ENCODE results near the gene DMTF1. TPM values are rescaled to one million over a fixed set of nuclear protein-coding genes. Genes with fewer than 3 reads are reported as not detected.

DMTF1 gene
- total RNA-seq, 1 donor from 2014 or later = 40.8 TPM

DNA sequence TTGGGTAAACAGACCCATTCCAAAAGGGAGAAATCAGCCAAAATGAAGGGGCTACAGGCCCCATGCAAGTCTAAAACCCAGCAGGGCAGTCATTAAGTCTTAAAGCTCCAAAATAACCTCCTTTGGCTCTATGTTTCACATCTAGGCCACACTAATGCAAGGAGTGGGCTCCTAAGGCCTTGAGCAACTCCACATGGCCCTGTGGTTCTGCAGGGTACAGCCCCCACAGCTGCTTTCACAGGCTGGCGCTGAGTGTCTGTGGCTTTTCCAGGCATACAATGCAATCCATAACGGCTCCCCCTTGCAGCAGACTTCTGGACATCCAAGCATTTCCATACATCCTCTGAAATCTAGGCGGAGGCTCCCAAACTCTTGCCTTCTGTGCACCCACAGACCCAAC is 58.3 kb downstream of the DMTF1 start:
- no peak overlapping the region for H3K4me3 ChIP-seq (ENCODE audit: low read depth, low read length)
- H3K36me3 ChIP-seq (ENCODE audit: control insufficient read depth, insufficient read depth, low read length) = peaks cover 1% of the 10 kb centered on the region
- TF ChIP-seq CTCF (IDR thresholded peaks at IDR 0.05; ENCODE audit: insufficient read depth, low read length, severe bottlenecking) = no peak
- FAIRE-seq (no peak), DNase-seq (ENCODE audit: low read depth) (no peak)
- no peaks in the 10 kb centered on the region for H3K27me3 ChIP-seq (ENCODE audit: control insufficient read depth, insufficient read depth, low read length)

DNA sequence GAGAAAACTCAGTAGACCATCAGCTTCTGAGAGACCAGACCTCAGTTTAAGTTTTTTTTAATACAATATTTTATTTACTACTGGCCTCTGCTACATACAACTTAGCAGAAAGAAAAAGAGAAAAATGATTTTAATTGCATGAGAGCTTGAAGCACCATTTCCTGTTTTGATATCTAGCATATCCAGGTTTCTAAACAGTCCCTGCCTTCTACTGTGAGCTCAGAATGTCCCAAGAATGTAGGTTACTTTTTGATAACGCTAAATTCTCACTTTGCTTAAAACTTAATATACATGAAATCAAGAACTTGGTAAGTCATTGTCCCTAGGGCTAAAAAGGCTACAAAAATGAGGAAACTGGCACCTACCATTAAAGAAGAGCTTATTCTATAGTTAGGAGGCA is 60.2 kb downstream of the DMTF1 start:
- no peaks in the 10 kb centered on the region for H3K27me3 ChIP-seq (ENCODE audit: control insufficient read depth, insufficient read depth, low read length)
- DNase-seq (ENCODE audit: low read depth) = no peak

GRCh38 chr7:87213252-87213651 is 61.0 kb downstream of the DMTF1 start:
- DNase-seq (ENCODE audit: low read depth) = no peak
- no peak for TF ChIP-seq CTCF (IDR thresholded peaks at IDR 0.05; ENCODE audit: insufficient read depth, low read length, severe bottlenecking)
- H3K36me3 ChIP-seq (ENCODE audit: control insufficient read depth, insufficient read depth, low read length) = peaks cover 1% of the 10 kb centered on the region
- FAIRE-seq = no peak
- no peaks in the 10 kb centered on the region for H3K27me3 ChIP-seq (ENCODE audit: control insufficient read depth, insufficient read depth, low read length)
- H3K4me3 ChIP-seq (ENCODE audit: low read depth, low read length) = no peak overlapping the region

More for the DNA sequence above, 60.2 kb downstream of the DMTF1 start:
- TF ChIP-seq CTCF (IDR thresholded peaks at IDR 0.05; ENCODE audit: insufficient read depth, low read length, severe bottlenecking) = no peak
- H3K36me3 ChIP-seq (ENCODE audit: control insufficient read depth, insufficient read depth, low read length) = peaks cover 1% of the 10 kb centered on the region
- H3K4me3 ChIP-seq (ENCODE audit: low read depth, low read length) = no peak overlapping the region
- FAIRE-seq = no peak

GRCh38 chr7:87213811-87214210 is 61.6 kb downstream of the DMTF1 start:
- no peak for DNase-seq (ENCODE audit: low read depth)
- no peak for FAIRE-seq
- no peak for TF ChIP-seq CTCF (IDR thresholded peaks at IDR 0.05; ENCODE audit: insufficient read depth, low read length, severe bottlenecking)

GRCh38 chr7:87215046-87215445 is 62.8 kb downstream of the DMTF1 start:
- H3K4me3 ChIP-seq (ENCODE audit: low read depth, low read length) = no peak overlapping the region
- no peaks in the 10 kb centered on the region for H3K27me3 ChIP-seq (ENCODE audit: control insufficient read depth, insufficient read depth, low read length)
- no peak for TF ChIP-seq CTCF (IDR thresholded peaks at IDR 0.05; ENCODE audit: insufficient read depth, low read length, severe bottlenecking)
- DNase-seq (ENCODE audit: low read depth) (no peak), FAIRE-seq (no peak)
- H3K36me3 ChIP-seq (ENCODE audit: control insufficient read depth, insufficient read depth, low read length) = peaks cover 1% of the 10 kb centered on the region

More at GRCh38 chr7:87213811-87214210, 61.6 kb downstream of the DMTF1 start:
- no peaks in the 10 kb centered on the region for H3K27me3 ChIP-seq (ENCODE audit: control insufficient read depth, insufficient read depth, low read length)
- peaks cover 1% of the 10 kb centered on the region for H3K36me3 ChIP-seq (ENCODE audit: control insufficient read depth, insufficient read depth, low read length)
- no peak overlapping the region for H3K4me3 ChIP-seq (ENCODE audit: low read depth, low read length)

All from bronchial epithelial cell (primary cell).